NCI-H82 treated with DMSO at 0.1 percent for 48 hours (cell line): ENCODE results near the gene RTF2.
"Not testable (repeated sequence)": the region's sequence is repeated elsewhere in the genome, so short reads cannot be mapped to it uniquely, and the experiment has no call there.

ENCODE experiments used
- DNase-seq: peaks from one replicate; lab custom pipeline; 2025; ENCODE audit not compliant: unreplicated experiment; lab: John Stamatoyannopoulos, UW

Gene RTF2

DNA sequence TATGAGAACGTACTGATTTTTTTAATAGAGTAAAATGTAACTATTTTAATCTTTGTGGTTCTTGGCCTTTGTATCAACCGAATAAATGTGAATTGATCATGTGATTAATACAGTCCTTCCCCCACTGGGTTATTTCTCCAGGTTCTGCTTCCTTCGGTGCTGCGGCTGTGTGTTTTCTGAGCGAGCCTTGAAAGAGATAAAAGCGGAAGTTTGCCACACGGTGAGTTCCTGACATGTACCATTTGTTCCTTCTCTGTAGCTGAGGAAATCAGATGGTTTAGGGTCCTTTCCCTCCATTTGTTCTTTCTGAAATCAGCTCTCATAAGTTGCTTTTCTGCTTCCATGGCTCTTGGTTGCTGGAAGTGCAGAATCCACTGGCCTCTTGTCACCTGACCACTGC lies 15.5 kb downstream of the RTF2 start:
- no peak for DNase-seq

DNA sequence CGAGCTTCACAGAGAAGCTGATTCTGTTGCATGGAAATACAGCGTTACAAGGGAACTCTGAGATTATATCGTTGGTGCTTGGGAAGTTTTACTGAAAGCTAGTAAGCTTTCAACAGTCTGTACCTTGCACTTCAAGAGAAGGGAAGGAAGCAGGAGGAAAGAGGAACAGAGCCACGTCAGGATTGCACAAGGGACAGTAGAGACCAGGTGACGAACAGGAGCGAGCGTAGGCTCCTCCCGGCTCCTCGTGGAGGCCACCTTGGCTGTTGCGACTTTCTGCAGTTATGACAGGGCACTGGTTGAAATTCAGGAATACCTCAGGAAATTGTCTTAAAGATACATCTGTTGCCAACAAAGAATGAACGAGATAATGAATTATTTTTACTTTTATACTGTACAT lies 18.8 kb downstream of the RTF2 start:
- DNase-seq: no peak

DNA sequence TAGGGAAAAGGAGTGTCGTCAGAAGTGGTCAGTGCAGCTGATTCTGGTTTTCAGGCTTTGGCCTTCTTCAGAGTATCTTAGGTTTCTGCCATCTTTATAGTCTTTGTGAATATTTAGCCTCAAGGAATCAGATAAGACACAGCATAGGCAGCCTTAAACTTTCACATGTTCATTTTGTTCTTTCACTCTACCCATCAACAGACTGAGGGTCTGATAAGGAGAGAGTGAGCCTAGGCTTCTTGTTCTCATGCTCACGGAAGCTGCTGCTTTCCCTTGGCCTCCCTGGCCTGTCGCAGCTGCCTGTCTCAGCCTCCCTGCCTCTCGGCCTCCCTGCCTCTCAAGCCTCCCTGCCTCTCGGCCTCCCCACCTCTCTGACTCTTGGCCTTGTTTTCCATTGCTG lies 20.1 kb downstream of the RTF2 start:
- DNase-seq: no peak

DNA sequence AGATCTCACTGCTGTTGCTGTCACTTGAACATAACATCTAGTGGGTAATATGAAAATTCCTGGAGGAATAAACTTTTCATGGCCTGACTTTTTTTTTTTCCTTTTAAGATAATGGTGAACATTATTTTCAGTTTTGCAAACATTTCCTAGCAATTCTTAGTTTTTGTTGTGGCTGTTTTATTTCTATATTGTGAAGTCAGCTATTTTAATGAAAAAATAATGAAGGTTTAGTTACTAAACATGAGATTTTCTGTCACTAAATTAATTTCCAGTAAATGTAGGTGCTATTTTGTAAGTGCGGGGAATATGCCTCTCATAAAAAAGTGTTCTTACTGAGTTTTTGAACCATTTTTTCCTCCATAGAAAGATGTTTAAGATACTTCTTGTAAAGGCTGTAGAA lies 32.7 kb downstream of the RTF2 start:
- no peak for DNase-seq

DNA sequence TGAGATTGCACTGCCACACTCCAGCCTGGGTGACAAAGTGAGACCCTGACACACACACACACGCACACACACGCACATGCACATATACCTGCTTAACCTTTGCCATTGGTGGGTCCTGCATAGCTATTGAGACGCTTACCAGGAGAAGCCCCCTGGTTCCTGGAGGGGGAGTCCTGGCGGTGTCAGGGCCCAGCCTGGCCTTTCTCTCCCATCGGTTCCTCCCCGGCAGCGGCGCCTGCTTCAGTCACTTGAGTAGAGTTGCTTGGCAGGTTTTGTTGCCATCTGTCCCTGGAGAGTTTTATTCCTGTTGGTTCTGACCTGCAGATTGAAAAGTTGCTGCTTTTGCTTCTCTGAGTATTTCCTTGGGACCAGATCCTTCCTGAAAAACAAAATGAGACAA lies 35.5 kb downstream of the RTF2 start:
- DNase-seq: no peak

DNA sequence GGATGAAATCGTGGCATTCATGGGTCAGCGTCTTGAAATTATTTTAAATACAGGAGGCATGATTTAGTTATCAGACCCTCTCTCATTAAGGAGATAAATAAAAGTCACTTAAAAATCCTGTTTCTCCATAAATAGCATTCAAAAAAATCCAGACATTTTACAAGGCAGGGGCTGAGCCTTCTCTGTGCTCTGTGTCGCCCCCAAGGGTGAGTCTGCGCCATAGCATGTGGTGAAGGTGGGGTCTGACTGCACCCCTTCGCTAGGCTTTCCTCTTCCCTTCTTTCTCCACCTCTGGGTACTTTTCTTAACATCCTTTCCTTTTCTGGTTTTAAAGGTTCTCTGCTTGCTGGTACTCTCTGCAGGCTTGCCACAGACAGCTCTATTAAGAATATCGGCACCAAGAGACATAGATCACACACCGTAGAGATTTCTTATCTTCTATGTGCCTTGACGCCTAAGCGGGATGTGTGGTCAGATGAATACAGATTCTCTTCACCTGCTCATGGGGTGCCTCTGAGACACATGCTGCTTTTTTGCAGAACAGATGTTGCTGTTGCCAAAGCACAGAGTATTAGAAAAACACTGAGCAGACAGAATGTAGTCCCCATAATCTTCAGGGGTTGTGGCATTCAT lies 36.1 kb downstream of the RTF2 start:
- DNase-seq: no peak

DNA sequence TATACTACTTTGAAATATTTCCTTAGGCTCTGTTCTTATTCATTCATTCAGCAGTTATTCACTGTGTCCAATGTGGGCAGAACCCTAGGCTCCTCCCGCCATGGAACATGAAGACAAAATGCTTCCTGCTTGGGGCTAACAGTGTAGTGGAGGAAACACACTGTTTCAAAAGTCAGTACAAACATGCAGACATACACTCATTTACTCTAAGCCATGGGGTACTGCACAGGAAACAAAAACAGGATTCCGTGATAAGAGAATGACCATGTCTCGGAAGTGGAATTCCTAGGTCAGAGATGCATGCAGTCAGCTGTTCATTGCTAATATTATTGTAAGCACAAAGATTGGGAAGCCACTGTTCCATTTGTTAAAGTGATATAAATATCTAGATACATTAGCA lies 37.7 kb downstream of the RTF2 start:
- DNase-seq: no peak

DNA sequence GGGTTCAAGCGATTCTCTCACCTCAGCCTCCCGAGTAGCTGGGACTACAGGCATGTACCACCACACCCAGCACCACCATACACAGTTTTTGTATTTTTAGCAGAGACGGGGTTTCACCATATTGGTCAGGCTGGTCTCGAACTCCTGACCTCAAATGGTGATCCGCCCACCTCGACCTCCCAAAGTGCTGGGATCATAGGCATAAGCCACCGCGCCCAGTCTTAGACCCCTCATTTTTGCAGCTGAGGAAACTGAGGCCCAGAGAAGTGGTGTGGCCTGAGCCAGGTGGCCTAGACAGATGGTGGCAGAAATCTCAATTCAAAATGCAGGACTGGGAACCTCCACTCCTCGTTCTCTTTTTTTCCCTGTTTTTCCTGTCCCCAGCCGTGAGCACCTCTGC lies 43.5 kb downstream of the RTF2 start:
- DNase-seq: no peak

DNA sequence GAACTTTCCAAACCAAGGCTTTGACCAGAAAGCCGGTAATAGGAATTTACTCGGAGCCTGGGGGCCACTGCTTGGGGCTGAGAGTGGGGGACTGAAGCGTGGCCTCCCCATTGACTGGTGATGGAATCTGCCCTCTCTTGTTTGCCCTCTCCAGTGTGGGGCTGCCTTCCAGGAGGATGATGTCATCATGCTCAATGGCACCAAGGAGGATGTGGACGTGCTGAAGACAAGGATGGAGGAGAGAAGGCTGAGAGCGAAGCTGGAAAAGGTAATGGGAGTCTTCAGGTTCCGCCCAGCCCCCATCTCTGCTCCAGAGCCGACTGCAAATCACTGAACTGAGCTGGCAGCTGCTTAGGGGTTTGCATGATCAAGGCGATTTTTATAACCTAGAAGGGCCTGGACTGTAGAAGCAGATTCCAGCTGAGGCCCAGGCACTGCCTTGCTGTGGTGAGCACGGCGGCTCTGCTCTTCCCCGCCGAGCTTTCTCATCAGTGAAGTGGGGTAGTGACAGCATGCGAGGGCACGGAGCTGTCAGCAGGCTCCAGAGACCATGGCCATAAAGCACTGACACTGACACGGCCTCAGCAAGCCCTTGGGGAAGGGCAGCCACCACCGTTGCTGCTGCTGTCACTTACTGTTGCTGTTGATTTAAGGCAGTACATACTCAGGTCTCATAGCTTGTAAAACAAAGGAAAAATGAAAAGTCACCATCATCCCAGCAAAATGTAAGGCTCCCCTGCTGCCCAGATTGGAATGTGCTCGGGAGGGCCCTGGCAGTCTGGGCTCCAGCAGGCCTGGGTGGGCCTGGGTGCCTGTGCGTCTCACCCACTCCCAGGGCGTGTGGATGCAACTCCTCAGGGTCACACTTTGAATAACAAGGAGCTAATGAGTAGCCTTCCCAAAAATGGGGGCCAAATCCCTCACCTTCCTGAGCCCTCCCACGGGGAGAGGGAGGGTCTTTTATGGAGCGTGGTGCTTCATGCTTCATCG lies 45.0 kb downstream of the RTF2 start:
- DNase-seq: no peak

DNA sequence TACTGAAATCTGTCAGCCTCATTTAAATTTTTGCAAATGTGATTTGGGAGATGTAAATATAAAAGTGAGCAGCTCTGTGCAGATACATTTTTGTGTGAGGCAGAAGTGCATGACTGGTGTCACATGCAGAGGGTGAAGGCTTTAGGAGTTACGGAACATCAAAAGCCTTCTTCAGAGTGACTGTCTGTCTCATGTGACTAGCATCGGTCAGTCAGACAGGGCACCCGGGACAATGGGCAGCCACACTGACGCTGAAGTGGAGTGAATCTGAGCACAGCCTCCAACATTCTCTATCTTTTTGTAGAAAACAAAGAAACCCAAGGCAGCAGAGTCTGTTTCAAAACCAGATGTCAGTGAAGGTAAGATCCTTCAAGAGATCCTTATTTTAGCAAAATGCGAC lies 48.2 kb downstream of the RTF2 start:
- no peak for DNase-seq

DNA sequence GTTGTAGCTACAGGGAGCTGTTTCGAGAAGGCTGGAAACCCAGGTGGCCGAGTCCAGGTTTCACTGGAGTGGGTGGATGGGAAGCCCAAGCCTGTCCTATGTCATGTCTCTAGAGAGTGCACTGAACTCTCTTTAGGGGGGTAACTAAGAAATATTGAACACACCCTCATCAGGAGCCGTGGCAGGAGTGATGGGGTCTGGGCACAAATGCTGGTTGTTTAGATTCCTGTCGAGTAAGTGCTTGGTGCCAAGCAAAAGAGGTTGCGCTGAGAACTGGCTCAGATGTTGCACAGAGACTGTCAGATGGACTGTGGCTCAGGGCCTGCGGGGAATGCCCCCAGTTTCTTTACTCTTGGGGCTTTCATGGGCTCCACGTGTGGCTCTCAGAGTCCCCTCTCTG lies 48.8 kb downstream of the RTF2 start:
- DNase-seq: no peak

DNA sequence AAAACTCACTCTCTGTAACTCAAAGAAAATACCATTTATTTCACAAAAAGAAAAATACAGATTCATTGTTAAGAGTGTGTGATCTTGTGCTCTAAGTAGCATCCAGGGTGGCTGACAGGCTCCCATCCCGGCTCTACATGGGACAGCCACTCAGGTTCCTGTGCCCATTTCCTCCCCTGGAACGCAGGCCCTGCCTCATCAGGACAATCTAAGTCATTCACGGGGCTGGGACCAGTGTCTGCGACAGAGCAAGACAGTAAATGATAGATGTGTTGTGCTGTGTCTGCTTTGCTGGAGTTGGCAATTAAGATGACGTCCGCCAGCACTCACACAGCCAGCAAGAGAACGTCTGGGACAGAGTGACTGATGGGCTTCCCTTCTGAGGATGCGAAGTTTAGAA lies 49.2 kb downstream of the RTF2 start:
- DNase-seq: no peak

DNA sequence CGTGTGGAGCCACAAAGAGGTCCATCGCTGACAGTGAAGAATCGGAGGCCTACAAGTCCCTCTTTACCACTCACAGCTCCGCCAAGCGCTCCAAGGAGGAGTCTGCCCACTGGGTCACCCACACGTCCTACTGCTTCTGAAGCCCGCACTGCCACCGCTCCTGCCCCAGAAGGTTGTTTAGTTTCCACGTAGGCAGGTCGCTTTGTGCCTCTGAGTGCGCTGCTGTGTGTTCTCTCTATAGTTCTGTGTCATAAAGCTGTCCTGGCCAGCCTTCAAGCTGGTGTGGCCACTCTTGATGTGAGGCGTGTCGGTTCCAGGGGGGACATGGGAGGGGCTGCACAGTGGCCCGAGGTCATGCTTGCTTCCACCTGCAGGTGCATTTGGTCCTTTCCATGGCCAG lies 49.7 kb downstream of the RTF2 start:
- no peak for DNase-seq

DNA sequence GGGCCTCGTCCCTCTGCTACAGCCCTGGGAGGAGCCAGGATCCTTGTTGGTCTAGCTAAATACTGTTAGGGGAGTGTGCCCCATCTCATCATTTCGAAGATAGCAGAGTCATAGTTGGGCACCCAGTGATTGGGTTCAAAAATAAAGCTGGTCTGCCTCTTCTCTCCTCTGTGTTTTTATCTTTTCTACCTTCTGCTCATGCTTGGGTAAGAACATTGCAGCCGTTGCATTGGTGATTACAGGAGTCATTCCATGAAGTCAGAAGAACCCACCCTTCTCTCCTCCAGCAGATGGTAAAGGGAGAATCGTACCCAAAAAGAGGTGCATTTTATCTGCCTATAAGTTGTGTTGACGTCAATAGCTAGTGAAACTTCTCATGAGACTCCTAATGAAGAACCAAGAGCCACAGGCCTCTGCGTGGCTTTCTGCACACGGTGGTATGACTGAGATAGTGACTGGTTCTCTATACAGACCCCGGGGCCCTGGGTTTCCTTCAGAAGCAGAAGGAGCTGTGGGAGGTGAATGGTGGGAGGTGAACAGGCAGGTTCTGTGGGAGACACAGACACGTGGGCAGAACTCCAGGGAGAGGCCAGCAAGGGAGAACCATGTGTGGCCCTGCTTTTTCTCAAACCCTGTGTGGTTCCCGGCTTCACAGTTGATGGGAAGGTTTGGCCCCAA lies 50.4 kb downstream of the RTF2 start:
- no peak for DNase-seq

DNA sequence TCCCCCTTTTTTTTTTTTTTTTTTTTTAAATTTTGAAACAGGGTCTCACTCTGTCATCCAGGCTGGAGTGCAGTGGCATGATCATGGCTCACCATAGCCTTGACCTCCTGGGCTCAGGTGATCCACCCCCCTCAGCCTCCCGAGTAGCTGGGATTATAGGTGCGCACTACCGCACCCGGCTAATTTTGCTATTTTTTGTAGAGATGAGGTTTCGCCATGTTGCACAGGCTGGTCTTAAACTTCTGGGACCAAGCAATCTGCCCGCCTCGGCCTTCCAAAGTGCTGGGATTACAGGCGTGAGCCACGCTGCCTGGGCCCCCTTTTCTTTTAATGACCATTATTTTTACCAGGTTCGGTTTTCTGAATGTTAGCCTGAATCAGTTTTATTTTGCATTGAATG lies 51.1 kb downstream of the RTF2 start:
- DNase-seq: no peak

DNA sequence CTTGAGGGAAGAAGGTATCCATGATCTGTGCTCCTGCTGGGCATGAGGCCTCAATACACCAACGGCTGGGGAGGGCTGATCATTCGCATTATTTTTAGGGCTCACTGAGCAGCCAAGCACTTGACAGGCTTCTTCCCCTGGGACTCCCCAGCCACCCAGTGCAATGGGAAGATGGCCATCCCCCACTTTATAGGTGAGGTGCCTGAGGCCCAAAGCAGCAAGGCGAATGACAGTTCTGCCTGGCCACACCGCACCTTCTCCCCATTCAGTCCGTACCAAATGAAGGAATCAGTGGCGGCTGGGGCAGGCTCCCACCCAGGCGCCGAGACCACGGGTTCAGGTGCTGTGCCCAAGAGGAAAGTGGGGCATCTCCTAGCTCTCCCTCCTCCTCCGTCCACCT lies 51.8 kb downstream of the RTF2 start:
- DNase-seq: no peak

DNA sequence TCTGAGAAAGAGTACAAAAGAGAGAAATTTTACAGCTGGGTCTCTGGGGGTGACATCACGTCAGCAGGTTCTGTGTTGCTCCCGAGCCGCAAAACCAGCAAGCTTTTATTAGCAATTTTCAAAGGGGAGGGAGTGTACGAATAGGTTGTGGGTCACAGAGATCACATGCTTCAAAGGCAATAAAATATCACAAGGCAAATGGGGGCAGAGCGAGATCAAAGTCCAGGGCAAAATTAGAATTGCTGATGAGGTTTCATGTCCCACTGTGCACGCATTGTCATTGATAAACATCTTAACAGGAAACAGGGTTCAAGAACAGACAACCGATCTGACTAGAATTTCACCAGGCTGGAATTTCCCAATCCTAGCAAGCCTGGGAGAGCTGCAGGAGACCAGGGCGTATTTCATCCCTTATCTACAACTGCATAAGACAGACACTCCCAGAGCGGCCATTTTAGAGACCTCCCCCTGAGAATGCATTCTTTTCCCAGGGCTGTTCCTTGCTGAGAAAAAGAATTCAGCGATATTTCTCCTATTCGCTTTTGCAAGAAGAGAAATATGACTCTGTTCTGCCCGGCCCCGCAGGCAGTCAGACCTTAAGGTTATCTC lies 52.4 kb downstream of the RTF2 start:
- DNase-seq: not testable (repeated sequence)

DNA sequence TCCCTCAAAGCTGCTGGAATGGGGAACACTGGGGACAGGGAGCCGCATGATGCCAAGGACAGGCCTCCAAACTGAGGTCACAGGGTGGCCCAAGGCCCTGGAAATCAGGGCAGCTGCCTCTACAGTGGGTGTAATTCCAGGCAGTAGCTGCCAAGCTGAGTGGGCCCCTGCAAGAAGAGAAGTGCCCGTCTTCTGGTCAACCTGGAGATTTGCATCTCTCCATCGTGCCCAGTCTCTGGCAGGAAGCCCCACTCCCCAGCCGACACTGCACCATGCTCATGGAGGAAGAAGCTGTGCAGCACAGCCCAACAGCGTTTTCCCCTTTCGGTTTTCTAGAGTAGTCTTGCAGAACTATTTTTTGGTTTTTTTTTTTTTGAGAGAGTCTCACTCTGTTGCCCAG lies 53.9 kb downstream of the RTF2 start:
- DNase-seq: no peak

DNA sequence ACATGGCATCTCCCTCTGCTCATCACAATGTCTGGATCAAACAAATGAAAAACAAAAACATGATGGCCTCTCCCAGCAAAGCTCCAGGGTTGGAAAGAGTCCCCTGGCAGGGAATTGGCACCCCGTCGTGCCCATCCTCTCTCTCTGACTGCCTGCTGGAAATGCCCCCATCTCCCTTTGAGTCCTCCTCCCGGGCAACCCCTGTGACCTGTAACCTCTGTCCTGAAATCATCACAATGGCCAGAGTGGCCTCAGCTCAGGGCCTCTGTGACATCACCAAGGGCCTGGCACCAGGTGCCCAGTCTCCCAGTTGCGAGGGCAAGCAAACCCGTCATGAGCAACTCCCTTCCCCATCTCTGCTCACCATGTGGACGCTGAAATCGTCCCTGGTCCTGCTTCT lies 56.0 kb downstream of the RTF2 start, which contains the start of gene FAM209A:
Gene FAM209A, plus strand, starts transcription at position 301 of the 400 bp plus-strand sequence. Its CDS starts 65 bp downstream, at position 366.
- DNase-seq: not testable (repeated sequence)

DNA sequence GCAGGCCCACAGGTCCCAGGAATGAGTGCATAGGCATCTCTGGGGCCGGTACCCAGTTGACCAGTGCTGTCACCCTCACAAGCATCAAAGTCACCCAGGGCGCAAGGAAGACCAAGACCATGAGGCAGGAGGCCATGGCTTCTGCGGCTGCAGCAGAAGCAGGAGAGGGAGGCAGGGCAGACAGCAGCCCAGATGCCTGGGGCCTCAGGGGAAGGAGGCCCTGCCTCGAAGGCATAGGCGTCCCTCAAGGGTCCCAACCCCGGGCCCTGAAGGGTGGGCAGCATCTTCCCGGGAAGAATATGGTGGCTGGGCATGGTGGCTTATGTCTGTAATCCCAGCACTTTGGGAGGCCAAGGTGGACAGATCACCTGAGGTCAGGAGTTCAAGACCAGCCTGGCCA lies 59.1 kb downstream of the RTF2 start:
- no peak for DNase-seq

DNA sequence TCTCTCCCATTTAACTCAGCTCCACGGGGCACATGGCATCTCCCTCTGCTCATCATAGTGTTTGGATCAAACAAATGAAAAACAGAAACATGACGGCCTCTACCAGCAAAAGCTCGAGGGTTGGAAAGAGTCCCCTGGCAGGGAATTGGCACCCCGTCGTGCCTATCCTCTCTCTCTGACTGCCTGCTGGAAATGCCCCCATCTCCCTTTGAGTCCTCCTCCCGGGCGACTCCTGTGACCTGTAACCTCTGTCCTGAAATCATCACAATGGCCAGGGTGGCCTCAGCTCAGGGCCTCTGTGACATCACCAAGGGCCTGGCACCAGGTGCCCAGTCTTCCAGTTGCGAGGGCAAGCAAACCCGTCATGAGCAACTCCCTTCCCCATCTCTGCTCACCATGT lies 64.5 kb downstream of the RTF2 start, which contains the start of gene FAM209B:
Gene FAM209B, plus strand, starts transcription at position 301 of the 400 bp plus-strand sequence. Its CDS starts 96 bp downstream, at position 397.
- DNase-seq: not testable (repeated sequence)
